Adrenal gland (tissue), 12 donors: ENCODE data around the gene FHAD1. TPM values are rescaled to one million over a fixed set of nuclear protein-coding genes. Genes with fewer than 3 reads are reported as not detected.
A peak's percentile ranks its signal among the peaks of the same experiment; 100 is the strongest.

ENCODE experiments used
- DNase-seq, 7 donors: peaks; one replicate each; pipeline ENCODE4 v3.0.0-alpha.2; 2019 to 2020
- H3K27ac ChIP-seq, 5 donors: fragments of 200-600 bp; sonication (generic) in 4 of 5; 1 replicate in 3 of 5; 2 replicates in 2 of 5; pipeline versions ENCODE4 v1.5.1 to v1.8.0; 2016 to 2020; ENCODE audit warnings: mild to moderate bottlenecking in 1 of 5
- H3K27me3 ChIP-seq: fragments of 200-600 bp; 2 replicates; pipeline ENCODE4 v1.8.0; 2021
- H3K36me3 ChIP-seq, 2 donors: fragments of 200-600 bp; replicated peaks in 1 of 2; 1 replicate in 1 of 2; 2 replicates in 1 of 2; pipeline versions ENCODE4 v1.5.1 to v1.8.0; 2018 to 2022
- H3K4me1 ChIP-seq, 2 donors: fragments of 200-600 bp; replicated peaks in 1 of 2; 1 replicate in 1 of 2; 2 replicates in 1 of 2; pipeline versions ENCODE4 v1.5.1 to v1.8.0; 2018 to 2021
- H3K4me3 ChIP-seq, 4 donors: fragments of 200-600 bp; sonication (generic) in 3 of 4; one replicate each; pipeline ENCODE4 v1.5.1; 2016 to 2018
- H3K9me3 ChIP-seq, 3 donors: fragments of 200-600 bp; sonication (generic) in 1 of 3; replicated peaks in 1 of 3; 1 replicate in 2 of 3; 2 replicates in 1 of 3; pipeline versions ENCODE4 v1.5.1 to v1.8.0; 2016 to 2021
- CTCF ChIP-seq, 6 experiments: fragments of 450-650 bp in 4 of 6; fragments of 200-600 bp in 2 of 6; sonication (generic) in 1 of 6; IDR thresholded peaks; 1 replicate in 5 of 6; 2 replicates in 1 of 6; pipeline versions ENCODE4 v1.5.1 to v1.8.0; 2016 to 2021; ENCODE audit warnings: antibody characterized with exemption in 6 of 6, mild to moderate bottlenecking in 2 of 6, moderate library complexity in 1 of 6
- POLR2A ChIP-seq, 2 donors: fragments of 450-650 bp; IDR thresholded peaks; one replicate each; pipeline ENCODE4 v1.6.1; 2017; ENCODE audit warnings: antibody characterized with exemption in 2 of 2, mild to moderate bottlenecking in 2 of 2, moderate library complexity in 1 of 2
- WGBS, 4 donors: extraction: QIAGEN DNeasy Blood & Tissue Kit in 2 of 4; methylation state at CpG; one replicate each; pipeline versions ENCODE4 v1.1.5 to v1.1.7; 2013 to 2017; 5-methylcytosine and 5-hydroxymethylcytosine counted together
- intact Hi-C, 2 donors: fragments of 100-400 bp; cut with DNase I; formaldehyde crosslinking; loops; one replicate each; pipeline versions ENCODE4 v1.14.1 to v1.15.0; 2022 to 2023
- polyA plus RNA-seq, 3 donors: library from polyadenylated mRNA; stranded (reverse); fragments of 200-250 nt in 2 of 3; fragments of 350-450 nt in 1 of 3; fragmentation: Illumina TruSeq in 1 of 3; extraction: RNeasy Lipid Tissue Mini Kit (QIAGEN cat#74804) in 1 of 3; gene quantifications; one replicate each; pipeline ENCODE4 v1.2.3, GENCODE V29; 2013 to 2014
- total RNA-seq, 9 donors: library from RNA; depleted of rRNA in 4 of 9; stranded (reverse); fragments of >200 nt in 4 of 9; fragments of 120-200 nt in 1 of 9; fragmentation: NEBNext Ultra II Directional in 1 of 9; extraction: Animal tissue kit (Norgen Biotek cat#: 25700) in 1 of 9; gene quantifications; one replicate each; pipeline versions ENCODE4 v1.1.0 to v1.2.4, GENCODE V29; 2013 to 2023
- donor health status: healthy with polysubstance abuse.
- donor health status: Bipolar disorder and iron deficiency.
- donor health status: DM: yes; HTN: yes; CAD: no.
- donor health status: DM: no; HTN: no; CAD: no.
- donor health status: DM: no; HTN: no; CAD: no.
- donor health status: DM: yes; HTN: yes; CAD: no.

The FHAD1 gene
- total and polyA plus RNA-seq, 12 donors = 0.09 to 1.6 (median 0.57) TPM; not detected in 1

- no peak overlapping the region for H3K27ac ChIP-seq
- no peaks in the 10 kb centered on the region for H3K36me3 ChIP-seq
- no peak for DNase-seq
- intact Hi-C loops = no loop called here
- H3K9me3 ChIP-seq = no peaks in the 10 kb centered on the region
- 79 to 90% (median 88%) methylated on average over 4 of the region's 4 CpGs for WGBS, 4 donors
- H3K27me3 ChIP-seq = no peaks in the 10 kb centered on the region
- no peak overlapping the region for H3K4me3 ChIP-seq
- no peaks in the 10 kb centered on the region for H3K4me1 ChIP-seq
- TF ChIP-seq POLR2A (IDR thresholded peaks at IDR 0.05) (no peak), CTCF (IDR thresholded peaks at IDR 0.05) (no peak)
Observed at GRCh38 chr1:15362737-15363128, 115.7 kb downstream of the FHAD1 start.

GRCh38 chr1:15364740-15365139 is 117.7 kb downstream of the FHAD1 start:
- no peak for DNase-seq
- 84 to 88% (median 87%) methylated on average over 5 of the region's 5 CpGs for WGBS, 4 donors
- H3K9me3 ChIP-seq = no peaks in the 10 kb centered on the region
- H3K27ac ChIP-seq = no peak overlapping the region
- TF ChIP-seq POLR2A (IDR thresholded peaks at IDR 0.05) = no peak
- TF ChIP-seq CTCF (IDR thresholded peaks at IDR 0.05) = no peak
- intact Hi-C loops = no loop called here
- H3K36me3 ChIP-seq = no peaks in the 10 kb centered on the region
- no peaks in the 10 kb centered on the region for H3K4me1 ChIP-seq
- no peaks in the 10 kb centered on the region for H3K27me3 ChIP-seq
- H3K4me3 ChIP-seq = no peak overlapping the region

- WGBS, 4 donors = 81 to 92% (median 86%) methylated on average over 1 of the region's 1 CpG
- no peak overlapping the region for H3K4me3 ChIP-seq
- intact Hi-C loops = no loop called here
- peaks cover 17 to 25% of the 10 kb centered on the region in 2 donors for H3K4me1 ChIP-seq
- H3K27ac ChIP-seq = no peak overlapping the region
- no peaks in the 10 kb centered on the region for H3K9me3 ChIP-seq
- no peak for DNase-seq
- TF ChIP-seq CTCF (IDR thresholded peaks at IDR 0.05) (no peak), POLR2A (IDR thresholded peaks at IDR 0.05) (no peak)
- no peaks in the 10 kb centered on the region for H3K36me3 ChIP-seq
- no peaks in the 10 kb centered on the region for H3K27me3 ChIP-seq
Observed at GRCh38 chr1:15368888-15369287, 121.9 kb downstream of the FHAD1 start.

- no peak overlapping the region for H3K4me3 ChIP-seq
- no peak for DNase-seq
- TF ChIP-seq POLR2A (IDR thresholded peaks at IDR 0.05) (no peak), CTCF (IDR thresholded peaks at IDR 0.05) (no peak)
- peaks cover 17 to 25% of the 10 kb centered on the region in 2 donors for H3K4me1 ChIP-seq
- intact Hi-C loops = loop anchor here in 1 of 2 donors (5.0 kb wide), 1 partner anchor 37 kb away; the partner anchor contains the start of gene EFHD2
- no peaks in the 10 kb centered on the region for H3K27me3 ChIP-seq
- no peaks in the 10 kb centered on the region for H3K9me3 ChIP-seq
- WGBS, 4 donors = 65 to 71% (median 69%) methylated on average over 4 of the region's 4 CpGs
- H3K27ac ChIP-seq = peak overlapping the region in 4 of 5 donors; percentile 54 to 90 (median 82)
- no peaks in the 10 kb centered on the region for H3K36me3 ChIP-seq
Observed at GRCh38 chr1:15370268-15370667, 123.2 kb downstream of the FHAD1 start.
